Measurements from ENCODE around the gene FOXF1.

The FOXF1 gene

GRCh38 chr16:86512860-86513470, 2.6 kb downstream of the FOXF1 start:
- no peak overlapping the region for H3K27ac ChIP-seq
- TF ChIP-seq CTCF (conservative IDR thresholded peaks at IDR 0.05), result no peak

- TF ChIP-seq CTCF (conservative IDR thresholded peaks at IDR 0.05), result no peak
- no peak overlapping the region for H3K27ac ChIP-seq
These were observed 3.3 kb downstream of the FOXF1 start for GRCh38 chr16:86513471-86514277.

GRCh38 chr16:86514481-86515376, 4.4 kb downstream of the FOXF1 start:
- H3K27ac ChIP-seq, result no peak overlapping the region
- no peak for TF ChIP-seq CTCF (conservative IDR thresholded peaks at IDR 0.05)

- TF ChIP-seq CTCF (conservative IDR thresholded peaks at IDR 0.05), result no peak
- H3K27ac ChIP-seq, result no peak overlapping the region
These were observed 5.1 kb downstream of the FOXF1 start for GRCh38 chr16:86515413-86515776.

- TF ChIP-seq CTCF (conservative IDR thresholded peaks at IDR 0.05), result no peak
These were observed 5.7 kb downstream of the FOXF1 start for GRCh38 chr16:86515777-86516622.

GRCh38 chr16:86516623-86517003, 6.3 kb downstream of the FOXF1 start:
- H3K27ac ChIP-seq, result no peak overlapping the region

More at GRCh38 chr16:86515777-86516622, 5.7 kb downstream of the FOXF1 start:
- H3K27ac ChIP-seq, result no peak overlapping the region

More at GRCh38 chr16:86516623-86517003, 6.3 kb downstream of the FOXF1 start:
- no peak for TF ChIP-seq CTCF (conservative IDR thresholded peaks at IDR 0.05)
